Astrocyte of the hippocampus (primary cell): ENCODE measurements around the gene TOM1L2.
"Not testable (repeated sequence)": the region's sequence is repeated elsewhere in the genome, so short reads cannot be mapped to it uniquely, and the experiment has no call there.

ENCODE experiments used
- DNase-seq: peaks from one replicate; pipeline ENCODE4 v3.0.0; 2011; ENCODE audit warnings: low read depth, low spot score

The TOM1L2 gene

DNA sequence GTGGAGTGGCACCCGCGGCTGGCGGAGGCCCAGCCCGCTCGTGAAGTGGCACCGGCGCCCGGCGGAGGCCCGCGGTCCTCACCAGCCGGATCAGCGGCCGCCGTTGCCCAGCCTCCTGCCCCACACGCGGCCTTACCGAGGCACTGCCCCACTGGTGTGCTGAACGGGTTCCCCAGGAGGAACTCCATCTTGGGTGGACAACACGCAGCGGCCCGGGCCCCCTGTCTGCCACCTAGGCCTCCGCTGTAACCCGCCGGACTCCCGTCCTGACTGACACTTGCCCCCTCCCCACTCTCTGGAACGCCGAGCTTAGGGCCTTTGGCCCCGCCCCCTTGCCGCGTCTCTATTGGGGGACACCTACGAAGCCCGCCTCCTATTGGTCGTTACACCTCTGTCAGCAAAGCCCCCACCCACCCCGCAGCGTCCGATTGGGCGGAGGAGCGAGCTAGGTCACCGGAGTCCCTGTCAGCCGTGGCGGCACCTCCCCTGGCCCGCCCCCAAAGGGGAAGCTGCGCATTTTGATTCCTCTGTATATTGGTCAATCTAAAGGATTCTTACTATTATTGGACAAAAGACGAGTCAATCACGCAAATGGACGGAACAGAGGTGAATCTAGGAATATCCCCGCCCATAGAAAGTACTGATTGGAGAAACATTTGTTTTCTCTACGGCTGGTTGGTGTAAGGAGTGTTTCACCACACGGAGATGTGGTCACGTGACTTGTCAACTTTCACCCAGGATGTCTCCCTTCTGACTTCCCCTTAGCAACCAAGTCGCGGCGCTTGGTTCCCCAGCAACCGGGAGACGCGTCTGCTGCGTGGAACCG, at the start of gene TOM1L2, which contains the start of gene DRC3:
TOM1L2 (minus strand) TSS at position 275 of the 826 bp plus-strand sequence; CDS start at position 188, 87 bp downstream.
DRC3 (plus strand) TSS at position 737 of the 826 bp plus-strand sequence. CDS start 4,737 bp downstream, outside the sequence.
- DNase-seq = peak; percentile 100

DNA sequence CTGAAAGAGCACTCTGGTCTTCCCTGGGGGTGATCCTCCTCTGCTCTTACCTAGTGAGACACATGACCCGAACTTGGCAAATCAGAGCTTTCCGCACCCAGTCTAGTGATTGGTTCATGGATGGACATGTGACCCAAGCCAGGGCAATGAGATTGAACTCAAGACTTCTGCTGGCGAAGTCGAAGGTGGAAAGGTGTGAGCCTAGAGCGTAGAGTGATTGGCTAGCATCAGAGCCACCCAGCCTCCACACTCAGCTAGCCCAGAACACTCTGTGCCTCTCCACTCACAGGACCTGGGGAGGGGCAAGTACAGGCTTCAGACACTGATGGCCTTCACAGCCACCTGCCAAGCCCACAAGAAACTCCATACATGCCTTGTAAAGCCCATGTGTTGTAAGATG, 49.2 kb upstream of the TOM1L2 start:
- no peak for DNase-seq

DNA sequence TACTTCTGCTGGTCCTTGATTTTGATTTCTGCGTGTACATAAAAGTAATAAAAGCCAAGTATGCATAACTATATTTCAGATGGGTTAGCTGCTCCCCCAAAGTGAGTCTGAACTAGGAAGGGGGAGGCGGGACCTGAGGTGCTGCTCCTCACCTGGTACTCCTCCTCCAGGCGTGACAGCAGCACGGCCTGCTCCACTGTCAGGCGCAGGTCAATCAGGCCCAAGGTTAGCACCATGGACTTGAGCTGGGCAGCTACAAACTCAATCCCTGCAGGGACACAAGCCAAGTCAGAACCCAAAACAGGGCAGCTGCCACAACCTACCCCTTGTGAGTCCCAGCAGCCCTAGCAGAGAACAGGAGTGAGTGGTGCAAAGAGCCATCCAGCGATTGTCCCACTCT, 48.8 kb upstream of the TOM1L2 start:
- DNase-seq = no peak

DNA sequence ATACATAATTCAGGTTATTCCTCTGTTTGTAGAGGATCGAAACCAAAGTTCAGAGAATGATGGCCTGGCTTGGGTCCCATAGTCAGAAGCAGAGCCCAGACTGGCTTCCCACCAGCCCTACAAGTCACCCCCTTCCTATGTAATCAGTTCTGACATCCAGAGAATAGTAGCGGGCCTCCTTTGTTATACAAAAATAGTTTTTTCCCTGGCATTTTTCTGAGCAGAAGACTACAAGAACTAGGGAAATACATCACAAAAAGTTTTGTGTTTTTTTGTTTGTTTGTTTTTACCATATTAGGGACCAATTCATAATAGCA, 47.6 kb upstream of the TOM1L2 start:
- DNase-seq = no peak

DNA sequence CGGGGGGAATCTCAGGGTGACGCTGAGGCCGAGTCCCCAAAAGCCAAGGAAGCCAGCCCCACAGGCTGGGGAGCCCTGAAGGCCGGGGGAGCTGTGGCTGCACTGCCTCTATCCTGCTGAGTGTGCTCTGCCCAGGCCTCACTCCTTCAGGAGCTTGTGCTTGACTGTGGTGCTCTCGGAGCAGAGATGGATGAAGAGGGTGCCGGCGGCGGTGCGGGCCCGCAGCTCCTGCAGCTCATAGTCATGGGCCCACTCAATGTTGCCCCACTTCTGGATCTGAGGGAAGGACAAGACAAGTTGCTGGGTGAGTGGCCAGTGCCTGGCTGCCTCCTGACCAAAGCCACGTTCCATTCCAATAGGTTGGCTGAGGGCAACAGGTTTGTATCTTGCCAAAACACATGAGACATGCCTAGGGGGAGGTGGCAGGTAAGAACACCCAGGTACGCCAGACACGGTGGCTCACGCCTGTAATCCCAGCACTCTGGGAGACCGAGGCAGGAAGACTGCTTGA, 46.3 kb upstream of the TOM1L2 start:
- DNase-seq = no peak

DNA sequence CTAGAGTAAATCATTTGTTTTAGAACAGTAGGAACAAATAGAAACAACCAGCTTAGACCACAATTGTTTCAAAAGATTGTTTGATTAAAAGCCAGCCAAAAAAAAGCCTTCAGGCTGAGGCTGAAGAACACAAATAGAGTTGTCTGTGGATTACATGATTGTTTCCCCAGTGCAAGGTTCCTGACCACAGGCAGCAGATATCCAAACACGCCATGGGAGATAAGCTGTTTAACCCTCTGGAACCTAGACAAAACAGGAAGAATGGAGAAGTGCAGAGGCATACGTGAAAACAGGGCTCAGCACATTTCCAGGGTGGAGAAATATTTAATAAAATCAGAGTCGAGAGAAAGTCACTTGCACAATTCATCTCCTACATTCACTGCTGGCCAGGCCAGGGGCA, 45.8 kb upstream of the TOM1L2 start:
- peak; percentile 62 for DNase-seq

DNA sequence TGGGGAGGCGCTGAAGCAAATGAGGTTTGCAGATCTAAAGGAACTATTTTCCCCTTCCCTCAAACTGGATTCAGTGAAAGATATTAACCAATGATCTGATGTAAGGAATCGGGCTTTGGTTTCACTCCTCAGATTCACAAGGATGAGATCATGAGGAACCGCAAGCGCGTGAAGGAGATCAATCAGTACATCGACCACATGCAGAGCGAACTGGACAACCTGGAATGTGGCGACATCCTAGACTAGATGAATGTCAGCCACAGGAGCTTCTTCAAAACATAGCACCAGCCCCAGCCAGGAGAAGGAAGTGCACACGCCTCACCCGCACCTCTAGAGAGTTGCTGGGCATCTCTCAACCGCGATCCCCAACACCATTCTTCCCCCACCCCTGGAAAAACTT, 44.2 kb upstream of the TOM1L2 start:
- DNase-seq = no peak

DNA sequence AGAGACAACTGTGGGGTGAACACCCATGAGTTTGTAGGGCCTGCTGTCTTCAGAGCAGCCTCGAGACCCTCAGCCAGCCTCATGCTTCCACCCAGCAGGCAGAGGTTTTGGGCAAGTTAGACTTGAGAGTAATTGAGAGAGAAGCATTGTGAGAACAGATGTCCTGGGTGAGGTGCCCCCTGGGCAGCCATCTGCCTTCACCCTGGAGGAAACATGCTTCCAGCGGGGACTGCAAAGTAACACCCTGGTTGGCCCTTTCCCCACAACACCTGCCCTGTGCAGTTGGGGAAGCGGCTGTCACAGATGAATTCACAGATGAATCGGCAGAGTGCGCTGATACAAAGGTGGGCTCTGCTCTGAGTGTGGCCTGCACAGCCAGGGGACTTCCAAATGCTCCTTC, 43.4 kb upstream of the TOM1L2 start:
- no peak for DNase-seq

DNA sequence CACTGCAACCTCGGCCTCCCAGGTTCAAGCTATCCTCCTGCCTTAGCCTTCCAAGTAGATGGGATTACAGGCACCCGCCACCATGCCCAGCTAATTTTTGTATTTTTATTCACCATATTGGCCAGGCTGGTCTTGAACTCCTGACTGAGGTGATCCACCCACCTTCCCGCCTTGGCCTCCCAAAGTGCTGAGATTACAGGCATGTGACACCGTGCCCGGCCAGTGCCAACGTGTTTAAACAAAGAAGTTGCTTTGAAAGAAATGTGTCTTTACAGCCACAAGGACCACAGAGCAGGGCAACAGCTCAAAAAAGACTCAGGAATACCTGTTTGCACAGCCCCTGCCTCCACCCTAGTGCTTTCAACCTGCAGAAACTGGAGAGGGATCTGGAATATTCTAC, 41.8 kb upstream of the TOM1L2 start:
- no peak for DNase-seq

DNA sequence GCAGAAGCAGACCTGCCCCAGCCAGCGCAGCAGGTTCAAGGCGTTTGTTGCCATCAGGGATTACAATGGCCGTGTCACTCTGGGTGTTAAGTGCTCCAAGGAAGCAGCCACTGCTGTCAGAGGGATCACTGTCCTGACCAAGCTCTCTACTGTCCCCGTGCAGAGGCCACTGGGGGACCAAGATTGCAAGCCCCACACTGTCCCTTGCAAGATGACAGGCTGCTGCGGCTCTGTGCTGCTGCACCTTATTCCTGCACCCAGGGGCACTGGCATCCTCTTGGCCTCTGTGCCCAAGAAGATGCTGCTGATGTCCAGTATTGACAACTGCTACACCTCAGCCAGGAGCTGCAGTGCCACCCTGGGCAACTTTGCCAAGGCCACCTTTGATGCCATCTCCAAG, 39.1 kb upstream of the TOM1L2 start:
- no peak for DNase-seq

DNA sequence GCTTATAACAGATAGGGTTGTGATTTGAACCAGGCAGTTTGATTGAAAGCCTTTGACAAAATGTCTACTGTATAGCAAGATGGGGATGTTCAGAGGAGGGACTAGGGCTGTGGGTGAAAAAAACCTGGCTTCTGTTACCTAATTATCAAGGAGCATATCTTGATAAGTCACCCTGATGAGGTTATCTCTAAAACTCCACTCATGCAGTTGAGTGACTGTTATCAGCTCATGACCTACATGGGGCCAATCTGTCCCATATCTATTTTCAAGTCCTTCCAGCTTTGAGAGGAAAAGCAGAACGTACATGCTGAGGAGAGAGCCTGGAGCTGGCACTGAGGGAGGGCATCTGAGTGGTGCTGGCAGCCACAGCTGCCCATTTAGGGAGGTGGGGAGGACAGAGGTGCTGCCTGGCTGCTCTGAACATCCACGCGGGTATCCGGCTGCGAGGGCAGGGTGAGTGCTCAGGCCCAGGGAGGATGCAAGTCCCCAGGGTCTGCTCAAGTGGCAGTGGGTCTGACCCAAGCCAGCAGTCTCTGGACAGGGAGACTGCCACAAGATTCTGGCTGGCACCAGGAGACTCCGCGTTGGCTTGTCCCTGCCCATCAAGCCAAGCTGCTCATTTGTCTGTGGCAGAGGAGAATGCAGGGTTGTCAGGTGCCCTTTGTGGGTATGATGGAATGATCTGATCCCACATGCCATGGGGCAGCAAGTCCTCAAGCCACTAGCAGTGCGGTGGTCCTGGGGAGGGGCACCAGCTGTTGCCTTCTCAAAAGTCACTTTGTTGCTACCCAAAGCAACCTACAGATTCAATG, 37.6 kb upstream of the TOM1L2 start:
- DNase-seq = no peak

DNA sequence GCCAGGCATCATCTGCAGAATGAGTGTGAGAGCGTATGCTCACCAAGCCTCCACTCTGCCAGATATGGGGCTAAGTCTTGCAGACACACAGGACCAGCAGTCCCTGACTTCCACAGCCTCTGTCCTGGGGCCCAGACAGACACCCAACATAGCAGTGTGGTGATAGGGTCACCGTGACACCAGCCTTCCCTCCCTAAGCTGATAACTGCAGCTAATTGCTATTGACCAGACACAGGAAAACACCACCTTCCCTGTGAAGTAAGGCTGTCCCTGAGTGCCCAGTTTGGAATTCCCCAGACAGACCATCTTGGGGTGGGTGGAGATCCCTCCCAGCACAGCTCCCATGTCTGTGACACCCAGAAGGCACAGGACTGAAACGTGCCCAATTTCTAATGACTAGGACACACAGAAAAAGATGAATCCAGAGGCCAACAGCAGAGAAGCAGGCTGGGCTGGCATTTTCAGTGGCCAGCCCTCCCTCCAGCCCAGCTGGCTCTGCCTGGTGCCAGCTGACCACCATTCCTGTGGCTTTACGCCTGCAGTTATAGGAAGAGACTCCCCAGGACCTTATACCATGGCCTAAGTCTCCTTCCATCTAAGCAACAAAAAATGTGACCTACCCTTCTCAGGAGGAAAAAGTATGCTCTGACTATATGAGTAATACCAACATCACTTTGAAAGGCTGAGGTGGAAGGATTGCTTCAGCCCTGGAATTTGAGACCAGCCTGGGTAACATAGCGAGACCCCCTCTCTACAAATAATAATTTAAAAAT, 36.5 kb upstream of the TOM1L2 start:
- peak; percentile 62 for DNase-seq

DNA sequence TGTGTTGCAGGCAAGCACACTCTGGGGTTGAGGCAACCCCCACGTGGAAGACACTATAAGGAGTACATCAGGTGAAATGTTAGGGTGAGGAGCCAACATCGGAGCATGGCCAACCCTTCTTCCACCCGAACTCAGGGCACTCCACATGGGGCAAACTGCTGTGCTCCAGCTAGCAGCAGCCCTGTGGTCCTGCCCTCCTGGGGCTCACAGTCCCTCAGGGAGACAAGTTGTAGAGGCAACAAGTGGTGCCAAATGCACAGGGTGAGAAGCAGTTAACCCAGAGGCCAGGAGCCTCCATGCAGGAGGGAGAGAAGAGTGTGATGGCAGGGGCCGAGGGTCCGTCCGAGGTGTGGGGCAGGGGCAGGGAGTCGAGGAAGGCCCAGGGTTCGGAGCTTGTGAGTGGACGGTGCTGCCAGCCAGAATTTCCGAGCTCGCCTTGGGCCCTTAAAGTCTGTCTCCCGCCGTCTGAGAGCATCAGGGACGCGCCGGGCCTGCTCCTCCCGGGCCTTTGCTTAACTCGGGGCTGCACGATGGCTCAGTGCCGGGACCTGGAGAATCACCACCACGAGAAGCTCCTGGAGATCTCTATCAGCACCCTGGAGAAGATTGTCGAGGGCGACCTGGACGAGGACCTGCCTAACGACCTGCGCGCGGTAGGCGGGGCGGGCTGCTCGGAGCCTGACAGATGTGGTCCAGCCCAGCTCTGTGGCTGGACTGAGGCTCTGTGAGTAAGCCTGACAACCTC, 34.5 kb upstream of the TOM1L2 start:
- no peak for DNase-seq

DNA sequence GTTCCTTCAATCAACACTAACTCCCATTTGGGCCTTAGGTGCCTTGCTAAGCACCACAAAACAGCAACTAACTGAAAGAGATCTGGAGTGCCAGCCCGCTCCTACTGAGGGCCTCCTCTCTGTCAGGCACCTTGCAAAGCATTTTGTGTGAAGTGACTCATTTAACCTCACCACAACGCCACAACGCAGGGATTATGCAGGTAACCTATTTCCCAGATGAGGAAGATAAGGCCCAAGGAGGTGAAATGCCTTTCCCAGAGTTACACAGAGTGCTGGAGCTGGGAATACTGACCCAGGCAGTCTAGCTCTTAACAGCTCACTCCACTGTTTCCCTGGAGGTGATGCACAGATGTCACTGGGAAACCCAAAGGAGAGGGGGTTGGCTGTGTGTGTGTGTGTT, 33.3 kb upstream of the TOM1L2 start:
- DNase-seq = no peak

DNA sequence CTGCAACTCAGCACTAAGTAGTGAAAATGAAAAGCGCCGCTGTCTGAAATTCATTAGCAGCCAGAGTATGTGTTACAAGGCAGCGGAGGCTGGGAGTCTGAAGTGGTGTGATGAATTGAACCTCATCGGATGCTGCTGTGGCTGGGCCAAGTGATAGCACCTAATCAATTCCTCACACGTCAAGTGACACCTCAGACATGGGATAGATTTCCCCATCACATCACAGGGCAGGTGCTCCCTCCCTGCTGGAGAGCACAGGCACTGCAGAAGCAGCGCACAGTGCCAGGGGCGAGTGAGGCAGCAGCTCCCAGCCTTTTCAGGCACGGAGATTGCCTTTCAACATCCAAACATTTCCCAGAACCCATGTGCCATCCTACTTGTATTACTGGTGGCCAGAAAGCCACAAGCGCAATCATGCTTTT, 32.7 kb upstream of the TOM1L2 start:
- no peak for DNase-seq

DNA sequence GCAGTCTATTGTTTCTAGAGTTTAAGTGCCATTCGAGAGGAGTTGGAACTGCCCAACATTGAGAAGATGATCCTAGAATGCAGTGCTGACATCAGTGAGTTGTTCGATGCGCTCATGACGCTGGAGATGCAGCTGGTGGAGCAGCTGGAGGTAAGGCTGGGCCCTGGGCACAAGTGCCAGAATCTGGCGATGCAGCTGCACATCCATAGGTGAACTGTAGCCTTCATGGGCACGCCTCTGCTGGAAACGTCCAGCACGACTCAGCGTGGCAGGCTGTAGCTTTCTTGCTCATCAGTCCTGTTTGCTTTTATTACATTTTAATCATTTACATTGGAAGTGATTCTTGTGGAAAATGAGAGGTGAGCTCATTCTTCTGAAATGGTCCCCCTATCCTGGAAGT, 32.1 kb upstream of the TOM1L2 start:
- no peak for DNase-seq

DNA sequence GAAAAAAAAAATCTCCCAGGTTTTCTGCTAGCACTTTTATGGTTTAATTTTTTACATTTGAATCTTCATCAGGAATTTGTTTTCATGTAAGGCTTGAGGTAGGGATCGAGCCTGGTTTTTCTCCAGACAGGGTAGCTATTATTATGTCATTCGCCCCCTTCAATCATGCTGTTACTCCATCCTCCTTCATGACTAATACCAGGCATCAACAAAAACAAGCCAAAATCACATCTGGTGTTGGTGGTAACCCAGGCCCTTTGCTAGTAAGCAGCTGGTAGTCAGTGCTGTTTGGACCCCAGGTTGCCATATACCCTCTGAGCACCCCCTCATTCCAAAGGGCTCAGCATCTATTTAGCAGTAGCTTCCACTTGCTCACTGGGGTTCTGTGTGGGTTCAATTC, 30.0 kb upstream of the TOM1L2 start:
- DNase-seq = no peak

DNA sequence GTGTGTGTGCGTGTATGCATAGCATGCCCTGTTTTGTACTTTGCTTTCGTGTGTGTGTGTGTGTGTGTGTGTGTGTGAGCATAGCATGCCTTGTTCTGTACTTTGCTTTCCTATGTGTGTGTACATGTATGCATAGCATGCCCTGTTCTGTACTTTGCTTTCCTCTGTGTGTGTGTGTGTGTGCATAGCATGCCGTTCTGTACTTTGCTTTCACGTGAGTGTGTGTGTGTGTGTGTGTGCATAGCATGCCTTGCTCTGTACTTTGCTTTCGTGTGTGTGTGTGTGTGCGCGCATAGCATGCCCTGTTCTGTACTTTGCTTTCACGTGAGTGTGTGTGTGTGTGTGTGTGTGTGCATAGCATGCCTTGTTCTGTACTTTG, 27.8 kb upstream of the TOM1L2 start:
- DNase-seq = no peak

DNA sequence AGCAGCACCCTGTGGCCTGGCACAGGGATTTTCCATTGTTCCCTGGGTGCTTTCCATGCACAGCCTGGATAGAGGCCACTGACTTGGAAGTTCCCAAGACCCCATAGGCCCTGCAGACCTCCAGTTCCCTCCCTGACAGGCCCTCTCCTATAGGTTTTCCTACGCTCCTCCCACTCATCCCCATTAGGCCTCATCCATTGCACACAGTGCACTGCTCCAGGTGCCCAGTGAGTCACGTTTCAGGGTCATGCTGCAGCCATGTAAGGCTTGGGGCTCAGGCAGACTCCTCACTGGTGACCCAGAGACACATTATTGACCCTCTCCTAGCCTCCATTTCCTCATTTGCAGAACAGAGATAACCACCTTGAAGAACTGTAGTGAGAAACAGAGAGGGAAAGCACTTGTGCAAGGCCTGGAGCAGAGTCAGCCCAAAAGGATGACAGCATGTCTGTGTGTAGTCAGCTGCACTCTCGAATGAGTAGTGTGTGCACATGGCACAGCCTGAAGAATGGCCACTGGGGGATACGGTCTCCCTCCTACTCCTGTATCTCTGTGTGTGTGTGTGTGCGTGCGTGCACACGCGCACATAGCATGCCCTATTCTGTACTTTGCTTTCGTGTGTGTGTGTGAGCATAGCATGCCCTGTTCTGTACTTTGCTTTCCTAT, 27.3 kb upstream of the TOM1L2 start:
- DNase-seq = no peak

DNA sequence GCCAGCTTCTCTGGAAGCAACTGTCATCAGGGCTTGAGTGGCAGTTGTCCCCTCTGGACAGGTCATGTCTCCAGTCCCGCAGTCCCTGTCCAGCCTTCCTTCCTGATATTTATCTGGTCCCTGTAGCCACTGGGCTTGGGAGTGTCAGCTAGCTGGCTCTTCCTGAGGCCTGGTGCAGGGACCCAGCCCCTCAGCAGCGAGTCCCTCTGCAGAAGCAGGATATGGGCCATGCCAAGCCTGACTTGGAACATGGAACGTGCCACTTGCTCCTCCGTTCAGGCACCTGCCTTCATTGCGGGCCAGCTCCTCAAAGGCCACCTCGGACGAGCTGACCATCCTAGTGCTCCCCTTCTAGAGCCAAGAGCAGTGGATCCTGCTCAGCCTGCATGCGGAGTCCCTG, 26.7 kb upstream of the TOM1L2 start:
- no peak for DNase-seq

DNA sequence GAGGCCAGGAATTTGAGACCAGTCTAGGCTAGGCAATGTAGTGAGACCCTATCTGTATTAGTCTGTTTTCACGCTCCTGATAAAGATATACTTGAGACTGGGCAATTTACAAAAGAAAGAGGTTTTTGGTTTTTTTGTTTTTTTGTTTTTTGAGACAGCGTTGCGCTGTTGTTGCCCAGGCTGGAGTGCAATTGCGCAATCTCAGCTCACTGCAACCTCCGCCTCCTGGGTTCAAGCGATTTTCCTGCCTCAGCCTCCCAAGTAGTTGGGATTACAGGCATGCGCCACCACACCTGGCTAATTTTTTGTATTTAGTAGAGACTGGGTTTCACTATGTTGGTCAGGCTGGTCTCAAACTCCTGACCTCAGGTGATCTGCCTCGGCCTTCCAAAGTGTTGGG, 23.7 kb upstream of the TOM1L2 start:
- DNase-seq = not testable (repeated sequence)
